Measurements from ENCODE around the gene CADPS.

Gene CADPS

GRCh38 chr3:62644493-62644892 is 230.7 kb downstream of the CADPS start:
- H3K9me3 ChIP-seq (ENCODE audit: control insufficient read depth, insufficient read depth, low read length), result no peaks in the 10 kb centered on the region
- H3K36me3 ChIP-seq (ENCODE audit: control insufficient read depth, insufficient read depth, low read length), result no peaks in the 10 kb centered on the region

GRCh38 chr3:62638316-62638715 is 236.9 kb downstream of the CADPS start:
- H3K36me3 ChIP-seq (ENCODE audit: control insufficient read depth, insufficient read depth, low read length), result no peaks in the 10 kb centered on the region
- no peak overlapping the region for H3K9ac ChIP-seq (ENCODE audit: low read depth, low read length)

More at GRCh38 chr3:62644493-62644892, 230.7 kb downstream of the CADPS start:
- H3K4me1 ChIP-seq (ENCODE audit: control insufficient read depth, insufficient read depth, low read length), result no peaks in the 10 kb centered on the region
- H3K27me3 ChIP-seq (ENCODE audit: control insufficient read depth, insufficient read depth, low read length), result no peaks in the 10 kb centered on the region
- no peak overlapping the region for H3K9ac ChIP-seq (ENCODE audit: low read depth, low read length)
- H3K4me3 ChIP-seq (ENCODE audit: low read depth, low read length), result no peak overlapping the region

GRCh38 chr3:62636235-62636826 is 238.9 kb downstream of the CADPS start:
- Histone ChIP-seq H3K9me3 (ENCODE audit: control insufficient read depth, insufficient read depth, low read length) (no peaks in the 10 kb centered on the region), H3K27me3 (ENCODE audit: control insufficient read depth, insufficient read depth, low read length) (no peaks in the 10 kb centered on the region), H3K36me3 (ENCODE audit: control insufficient read depth, insufficient read depth, low read length) (no peaks in the 10 kb centered on the region), H3K9ac (ENCODE audit: low read depth, low read length) (no peak overlapping the region), H3K4me1 (ENCODE audit: control insufficient read depth, insufficient read depth, low read length) (no peaks in the 10 kb centered on the region), H3K4me3 (ENCODE audit: low read depth, low read length) (no peak overlapping the region)

More at GRCh38 chr3:62638316-62638715, 236.9 kb downstream of the CADPS start:
- Histone ChIP-seq H3K4me1 (ENCODE audit: control insufficient read depth, insufficient read depth, low read length) (no peaks in the 10 kb centered on the region), H3K4me3 (ENCODE audit: low read depth, low read length) (no peak overlapping the region), H3K27me3 (ENCODE audit: control insufficient read depth, insufficient read depth, low read length) (no peaks in the 10 kb centered on the region), H3K9me3 (ENCODE audit: control insufficient read depth, insufficient read depth, low read length) (no peaks in the 10 kb centered on the region)

DNA sequence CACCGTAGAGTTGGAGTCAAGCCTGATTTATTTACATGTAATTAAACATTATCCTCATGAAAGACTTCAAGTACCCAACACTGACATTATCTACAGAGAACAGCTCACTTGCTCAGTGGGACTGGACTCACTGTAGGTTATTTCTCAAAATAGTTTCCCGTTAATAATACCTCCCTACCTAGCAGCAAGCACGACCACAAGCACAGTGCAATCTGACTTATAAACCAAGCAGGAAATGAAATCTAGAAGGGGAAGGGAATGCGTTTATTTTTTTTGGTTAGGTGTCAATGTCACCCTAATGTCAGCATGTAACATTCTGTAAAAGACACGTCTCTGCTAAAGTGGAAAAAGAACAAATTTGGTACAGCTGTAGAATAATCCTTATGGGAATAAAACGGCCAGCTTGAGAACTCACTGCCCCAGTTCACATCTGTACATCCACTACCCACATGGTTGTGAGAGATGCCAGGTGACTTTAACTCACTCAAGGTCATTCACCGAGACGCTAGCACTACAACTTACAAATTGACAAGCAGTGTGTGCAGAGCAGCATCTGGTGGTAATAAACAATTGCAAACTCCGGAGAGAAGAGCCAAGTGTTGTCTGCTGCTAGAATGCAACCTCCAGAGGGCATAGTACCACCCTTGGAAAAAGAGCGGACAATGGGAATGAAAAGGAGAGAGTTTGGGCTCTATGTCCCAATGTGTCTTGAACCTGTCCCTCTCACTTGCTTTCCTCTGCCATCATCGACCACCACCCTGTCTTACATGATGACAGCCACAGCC is 242.5 kb downstream of the CADPS start:
- no peak overlapping the region for H3K4me3 ChIP-seq (ENCODE audit: low read depth, low read length)
- no peak overlapping the region for H3K9ac ChIP-seq (ENCODE audit: low read depth, low read length)
- H3K9me3 ChIP-seq (ENCODE audit: control insufficient read depth, insufficient read depth, low read length), result no peaks in the 10 kb centered on the region
- no peaks in the 10 kb centered on the region for H3K36me3 ChIP-seq (ENCODE audit: control insufficient read depth, insufficient read depth, low read length)
- H3K4me1 ChIP-seq (ENCODE audit: control insufficient read depth, insufficient read depth, low read length), result no peaks in the 10 kb centered on the region
- no peaks in the 10 kb centered on the region for H3K27me3 ChIP-seq (ENCODE audit: control insufficient read depth, insufficient read depth, low read length)

- Histone ChIP-seq H3K9me3 (ENCODE audit: control insufficient read depth, insufficient read depth, low read length) (no peaks in the 10 kb centered on the region), H3K36me3 (ENCODE audit: control insufficient read depth, insufficient read depth, low read length) (no peaks in the 10 kb centered on the region), H3K4me3 (ENCODE audit: low read depth, low read length) (no peak overlapping the region), H3K27me3 (ENCODE audit: control insufficient read depth, insufficient read depth, low read length) (no peaks in the 10 kb centered on the region), H3K9ac (ENCODE audit: low read depth, low read length) (no peak overlapping the region), H3K4me1 (ENCODE audit: control insufficient read depth, insufficient read depth, low read length) (no peaks in the 10 kb centered on the region)
Measured at GRCh38 chr3:62631488-62631887, 243.7 kb downstream of the CADPS start.

- H3K27me3 ChIP-seq (ENCODE audit: control insufficient read depth, insufficient read depth, low read length), result no peaks in the 10 kb centered on the region
- H3K4me3 ChIP-seq (ENCODE audit: low read depth, low read length), result no peak overlapping the region
- H3K9me3 ChIP-seq (ENCODE audit: control insufficient read depth, insufficient read depth, low read length), result no peaks in the 10 kb centered on the region
- no peaks in the 10 kb centered on the region for H3K36me3 ChIP-seq (ENCODE audit: control insufficient read depth, insufficient read depth, low read length)
- H3K4me1 ChIP-seq (ENCODE audit: control insufficient read depth, insufficient read depth, low read length), result no peaks in the 10 kb centered on the region
- no peak overlapping the region for H3K9ac ChIP-seq (ENCODE audit: low read depth, low read length)
Measured at GRCh38 chr3:62630664-62631063, 244.6 kb downstream of the CADPS start.

- Histone ChIP-seq H3K9ac (ENCODE audit: low read depth, low read length) (no peak overlapping the region), H3K9me3 (ENCODE audit: control insufficient read depth, insufficient read depth, low read length) (no peaks in the 10 kb centered on the region), H3K4me1 (ENCODE audit: control insufficient read depth, insufficient read depth, low read length) (no peaks in the 10 kb centered on the region), H3K4me3 (ENCODE audit: low read depth, low read length) (no peak overlapping the region), H3K36me3 (ENCODE audit: control insufficient read depth, insufficient read depth, low read length) (no peaks in the 10 kb centered on the region), H3K27me3 (ENCODE audit: control insufficient read depth, insufficient read depth, low read length) (no peaks in the 10 kb centered on the region)
Measured at GRCh38 chr3:62625268-62625667, 249.9 kb downstream of the CADPS start.

DNA sequence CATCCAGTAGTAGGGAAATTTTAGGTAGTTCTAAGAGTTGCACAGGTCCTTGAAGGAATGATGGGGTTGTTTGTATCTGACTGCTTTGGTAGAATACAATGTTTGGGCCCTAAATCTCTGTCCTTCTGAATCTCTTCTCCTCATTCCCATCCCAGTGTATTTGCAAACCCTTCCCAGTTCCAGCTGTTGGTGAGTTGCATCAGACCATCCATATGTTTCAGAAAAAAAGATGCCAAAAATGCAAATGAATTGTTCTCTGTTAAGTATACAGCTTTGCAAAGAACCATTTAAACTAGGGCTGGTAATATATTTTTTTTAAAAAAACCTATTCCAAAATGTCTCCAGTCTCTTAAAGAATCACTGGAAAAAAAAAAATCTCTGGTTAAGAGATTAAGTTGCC is 251.0 kb downstream of the CADPS start:
- Histone ChIP-seq H3K4me1 (ENCODE audit: control insufficient read depth, insufficient read depth, low read length) (no peaks in the 10 kb centered on the region), H3K9ac (ENCODE audit: low read depth, low read length) (no peak overlapping the region), H3K9me3 (ENCODE audit: control insufficient read depth, insufficient read depth, low read length) (no peaks in the 10 kb centered on the region), H3K4me3 (ENCODE audit: low read depth, low read length) (no peak overlapping the region), H3K36me3 (ENCODE audit: control insufficient read depth, insufficient read depth, low read length) (no peaks in the 10 kb centered on the region), H3K27me3 (ENCODE audit: control insufficient read depth, insufficient read depth, low read length) (no peaks in the 10 kb centered on the region)

GRCh38 chr3:62622553-62623174 is 252.6 kb downstream of the CADPS start:
- H3K9ac ChIP-seq (ENCODE audit: low read depth, low read length), result no peak overlapping the region
- H3K4me3 ChIP-seq (ENCODE audit: low read depth, low read length), result no peak overlapping the region
- no peaks in the 10 kb centered on the region for H3K9me3 ChIP-seq (ENCODE audit: control insufficient read depth, insufficient read depth, low read length)
- no peaks in the 10 kb centered on the region for H3K36me3 ChIP-seq (ENCODE audit: control insufficient read depth, insufficient read depth, low read length)
- H3K27me3 ChIP-seq (ENCODE audit: control insufficient read depth, insufficient read depth, low read length), result no peaks in the 10 kb centered on the region
- no peaks in the 10 kb centered on the region for H3K4me1 ChIP-seq (ENCODE audit: control insufficient read depth, insufficient read depth, low read length)

DNA sequence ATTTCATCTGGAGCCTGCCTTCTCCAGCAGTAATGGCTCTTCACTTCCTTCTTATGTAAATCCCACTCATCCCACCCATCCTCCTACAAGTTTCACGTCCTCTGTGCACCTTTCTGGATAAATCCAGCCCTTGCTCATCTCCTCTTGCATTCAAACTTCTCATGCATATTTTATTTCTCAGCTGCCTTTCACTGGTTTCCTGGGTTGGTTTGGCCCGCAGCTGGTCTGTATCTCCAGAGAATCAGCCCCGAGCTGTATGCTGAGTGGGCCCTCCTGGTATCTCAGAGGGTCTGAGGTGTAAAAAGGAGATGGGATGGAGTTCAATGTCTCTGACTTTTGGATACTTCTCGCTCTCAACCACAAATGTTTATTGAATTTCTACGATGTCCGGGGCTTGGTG is 253.3 kb downstream of the CADPS start:
- Histone ChIP-seq H3K9ac (ENCODE audit: low read depth, low read length) (no peak overlapping the region), H3K36me3 (ENCODE audit: control insufficient read depth, insufficient read depth, low read length) (no peaks in the 10 kb centered on the region), H3K27me3 (ENCODE audit: control insufficient read depth, insufficient read depth, low read length) (no peaks in the 10 kb centered on the region), H3K4me1 (ENCODE audit: control insufficient read depth, insufficient read depth, low read length) (no peaks in the 10 kb centered on the region), H3K9me3 (ENCODE audit: control insufficient read depth, insufficient read depth, low read length) (no peaks in the 10 kb centered on the region), H3K4me3 (ENCODE audit: low read depth, low read length) (no peak overlapping the region)

GRCh38 chr3:62621176-62621575 is 254.0 kb downstream of the CADPS start:
- Histone ChIP-seq H3K36me3 (ENCODE audit: control insufficient read depth, insufficient read depth, low read length) (no peaks in the 10 kb centered on the region), H3K27me3 (ENCODE audit: control insufficient read depth, insufficient read depth, low read length) (no peaks in the 10 kb centered on the region), H3K9me3 (ENCODE audit: control insufficient read depth, insufficient read depth, low read length) (no peaks in the 10 kb centered on the region), H3K4me3 (ENCODE audit: low read depth, low read length) (no peak overlapping the region), H3K9ac (ENCODE audit: low read depth, low read length) (no peak overlapping the region), H3K4me1 (ENCODE audit: control insufficient read depth, insufficient read depth, low read length) (no peaks in the 10 kb centered on the region)

All from iPS-15b (cell line).